AG09319 (cell line): ENCODE measurements around the gene WFDC9.
"Not testable (repeated sequence)": the region's sequence is repeated elsewhere in the genome, so short reads cannot be mapped to it uniquely, and the experiment has no call there.

ENCODE experiments used
- DNase-seq: peaks from one replicate; pipeline ENCODE4 v3.0.0-alpha.2; 2010; ENCODE audit warnings: low read depth; ENCODE audit errors: extremely low read depth
- TF ChIP-seq, protein P1 (sequence below): IDR thresholded peaks from 2 replicates; pipeline ENCODE4 v1.5.1; 2011; ENCODE audit warnings: low read depth, mild to moderate bottlenecking, inconsistent platforms, low read length, moderate library complexity

WFDC9 gene

GRCh38 chr20:45646875-45647274 lies 15.8 kb upstream of the WFDC9 start:
- DNase-seq, result no peak
- TF ChIP-seq, protein P1, sequence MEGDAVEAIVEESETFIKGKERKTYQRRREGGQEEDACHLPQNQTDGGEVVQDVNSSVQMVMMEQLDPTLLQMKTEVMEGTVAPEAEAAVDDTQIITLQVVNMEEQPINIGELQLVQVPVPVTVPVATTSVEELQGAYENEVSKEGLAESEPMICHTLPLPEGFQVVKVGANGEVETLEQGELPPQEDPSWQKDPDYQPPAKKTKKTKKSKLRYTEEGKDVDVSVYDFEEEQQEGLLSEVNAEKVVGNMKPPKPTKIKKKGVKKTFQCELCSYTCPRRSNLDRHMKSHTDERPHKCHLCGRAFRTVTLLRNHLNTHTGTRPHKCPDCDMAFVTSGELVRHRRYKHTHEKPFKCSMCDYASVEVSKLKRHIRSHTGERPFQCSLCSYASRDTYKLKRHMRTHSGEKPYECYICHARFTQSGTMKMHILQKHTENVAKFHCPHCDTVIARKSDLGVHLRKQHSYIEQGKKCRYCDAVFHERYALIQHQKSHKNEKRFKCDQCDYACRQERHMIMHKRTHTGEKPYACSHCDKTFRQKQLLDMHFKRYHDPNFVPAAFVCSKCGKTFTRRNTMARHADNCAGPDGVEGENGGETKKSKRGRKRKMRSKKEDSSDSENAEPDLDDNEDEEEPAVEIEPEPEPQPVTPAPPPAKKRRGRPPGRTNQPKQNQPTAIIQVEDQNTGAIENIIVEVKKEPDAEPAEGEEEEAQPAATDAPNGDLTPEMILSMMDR, result no peak

DNA sequence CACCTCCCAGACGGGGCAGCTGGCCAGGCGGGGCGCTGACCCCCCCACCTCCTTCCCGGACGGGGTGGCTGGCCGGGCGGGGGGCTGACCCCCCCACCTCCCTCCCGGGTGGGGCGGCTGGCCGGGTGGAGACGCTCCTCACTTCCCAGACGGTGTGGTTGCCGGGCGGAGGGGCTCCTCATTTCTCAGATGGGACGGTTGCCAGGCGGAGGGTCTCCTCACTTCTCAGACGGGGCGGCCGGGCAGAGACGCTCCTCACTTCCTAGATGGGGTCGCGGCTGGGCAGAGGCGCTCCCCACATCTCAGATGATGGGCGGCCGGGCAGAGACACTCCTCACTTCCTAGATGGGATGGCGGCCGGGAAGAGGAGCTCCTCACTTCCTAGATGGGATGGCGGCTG lies 14.8 kb upstream of the WFDC9 start:
- DNase-seq, result not testable (repeated sequence)

- DNase-seq, result not testable (repeated sequence)
Observed at GRCh38 chr20:45641076-45641475, 10.0 kb upstream of the WFDC9 start.

DNA sequence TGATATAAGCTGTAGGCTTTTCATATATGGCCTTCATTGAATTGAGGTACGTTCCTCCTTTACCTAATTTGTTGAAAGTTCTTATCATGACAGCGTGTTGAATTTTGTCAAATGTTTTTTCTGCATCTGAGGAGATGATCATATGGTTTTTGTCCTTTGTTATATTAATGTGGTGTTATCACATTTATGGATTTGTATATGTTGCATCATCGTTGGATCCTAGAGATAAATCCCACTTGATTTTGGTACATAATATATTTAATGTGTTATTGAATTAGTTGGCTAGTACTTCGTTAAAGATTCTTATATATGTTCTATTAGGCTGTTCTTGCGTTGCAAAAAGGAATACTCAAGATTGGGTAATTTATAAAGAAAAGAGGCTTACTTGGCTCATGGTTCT lies 8.6 kb upstream of the WFDC9 start:
- no peak for DNase-seq
- TF ChIP-seq, protein P1, result no peak

DNA sequence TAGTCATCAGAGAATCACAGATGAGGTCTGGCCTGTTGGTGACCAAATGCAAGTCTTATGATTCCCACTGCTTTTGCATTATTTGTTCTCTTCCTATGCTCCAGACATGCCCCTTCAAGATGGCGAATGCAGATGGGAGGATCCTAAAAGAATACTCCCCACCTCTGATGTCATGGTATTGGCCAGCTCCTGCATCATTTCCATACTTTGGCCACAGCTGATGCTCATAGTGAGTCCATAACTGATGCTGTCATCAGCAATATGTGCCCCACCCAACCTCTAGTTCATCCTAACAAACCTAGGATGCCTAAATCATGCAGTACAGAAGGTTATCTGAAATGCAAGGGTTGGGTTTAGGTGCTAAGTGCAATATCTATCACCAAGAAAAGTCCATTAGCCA lies 5.4 kb upstream of the WFDC9 start:
- no peak for DNase-seq

DNA sequence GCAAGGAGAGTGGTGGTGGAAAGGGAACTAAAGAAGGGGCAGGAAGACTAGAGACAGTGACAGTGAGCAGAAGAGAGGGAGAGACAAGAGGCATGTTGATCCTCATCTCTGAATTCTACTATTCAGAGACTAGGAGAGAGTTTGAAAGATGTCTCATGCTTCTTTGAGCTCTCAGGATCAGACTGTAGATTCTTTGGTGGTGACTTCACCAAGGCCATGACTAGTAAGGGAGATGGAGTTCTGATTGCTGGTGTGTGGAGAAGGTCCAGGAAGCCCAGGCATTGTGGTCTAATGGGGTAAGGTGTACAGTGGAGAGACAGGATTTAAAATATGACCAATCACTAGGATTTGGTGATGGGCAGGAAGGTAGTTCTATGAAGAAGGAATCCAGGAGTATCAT lies 713 bp downstream of the WFDC9 start:
- DNase-seq, result no peak
- TF ChIP-seq, protein P1, result no peak

More for the DNA sequence above, 5.4 kb upstream of the WFDC9 start:
- TF ChIP-seq, protein P1, result no peak

GRCh38 chr20:45629496-45630100 lies 1.5 kb downstream of the WFDC9 start, which contains the start of gene WFDC10A:
Gene WFDC10A, plus strand, starts transcription at chr20:45629739. Its CDS starts 75 bp downstream, at chr20:45629814.
- DNase-seq, result no peak
- TF ChIP-seq, protein P1, result peak; percentile 79

- no peak for DNase-seq
Observed at GRCh38 chr20:45626540-45626939, 4.5 kb downstream of the WFDC9 start.

More at GRCh38 chr20:45626540-45626939, 4.5 kb downstream of the WFDC9 start:
- TF ChIP-seq, protein P1, result no peak
